Retina (tissue), 1 donor: Measurements from ENCODE around the gene GRPEL1.

Source experiments
- DNase-seq: peaks from one replicate; pipeline ENCODE4 v3.0.0-alpha.2; 2016

Gene GRPEL1

GRCh38 chr4:7043284-7044136 lies 24.4 kb downstream of the GRPEL1 start, which contains the start of gene TADA2B:
Gene TADA2B (plus strand): TSS chr4:7043372. CDS start chr4:7043580, 208 bp downstream.
- peak; percentile 86 for DNase-seq

- DNase-seq: peak; percentile 98
Measured at GRCh38 chr4:7042503-7043283, 25.2 kb downstream of the GRPEL1 start.

GRCh38 chr4:7041801-7042502 lies 25.9 kb downstream of the GRPEL1 start:
- no peak for DNase-seq

GRCh38 chr4:7041246-7041645 lies 26.6 kb downstream of the GRPEL1 start:
- no peak for DNase-seq

- DNase-seq: no peak
Measured at GRCh38 chr4:7040765-7041164, 27.1 kb downstream of the GRPEL1 start.

GRCh38 chr4:7037425-7037824 lies 30.4 kb downstream of the GRPEL1 start:
- DNase-seq: no peak

- no peak for DNase-seq
Measured at GRCh38 chr4:7034262-7035081, 33.4 kb downstream of the GRPEL1 start.

- no peak for DNase-seq
Measured at GRCh38 chr4:7032596-7032995, 35.3 kb downstream of the GRPEL1 start.

- DNase-seq: no peak
Measured at GRCh38 chr4:7031558-7032449, 36.1 kb downstream of the GRPEL1 start.

- DNase-seq: no peak
Measured at GRCh38 chr4:7030856-7031255, 37.0 kb downstream of the GRPEL1 start.

GRCh38 chr4:7029921-7030320 lies 37.9 kb downstream of the GRPEL1 start:
- no peak for DNase-seq

GRCh38 chr4:7029212-7029611 lies 38.7 kb downstream of the GRPEL1 start:
- DNase-seq: no peak

- DNase-seq: no peak
Measured at GRCh38 chr4:7027913-7028312, 40.0 kb downstream of the GRPEL1 start.

- no peak for DNase-seq
Measured at GRCh38 chr4:7027284-7027683, 40.6 kb downstream of the GRPEL1 start.

- no peak for DNase-seq
Measured at GRCh38 chr4:7026107-7026506, 41.8 kb downstream of the GRPEL1 start.

- no peak for DNase-seq
Measured at GRCh38 chr4:7025040-7025602, 42.7 kb downstream of the GRPEL1 start.

GRCh38 chr4:7024336-7024890 lies 43.5 kb downstream of the GRPEL1 start:
- no peak for DNase-seq

GRCh38 chr4:7023901-7024300 lies 44.0 kb downstream of the GRPEL1 start:
- DNase-seq: no peak

GRCh38 chr4:7023486-7023885 lies 44.4 kb downstream of the GRPEL1 start:
- DNase-seq: no peak

- DNase-seq: no peak
Measured at GRCh38 chr4:7021930-7022664, 45.8 kb downstream of the GRPEL1 start.
